Measurements from ENCODE around the gene LCN10.
"Not testable (repeated sequence)": the region's sequence is repeated elsewhere in the genome, so short reads cannot be mapped to it uniquely, and the experiment has no call there.

DNA sequence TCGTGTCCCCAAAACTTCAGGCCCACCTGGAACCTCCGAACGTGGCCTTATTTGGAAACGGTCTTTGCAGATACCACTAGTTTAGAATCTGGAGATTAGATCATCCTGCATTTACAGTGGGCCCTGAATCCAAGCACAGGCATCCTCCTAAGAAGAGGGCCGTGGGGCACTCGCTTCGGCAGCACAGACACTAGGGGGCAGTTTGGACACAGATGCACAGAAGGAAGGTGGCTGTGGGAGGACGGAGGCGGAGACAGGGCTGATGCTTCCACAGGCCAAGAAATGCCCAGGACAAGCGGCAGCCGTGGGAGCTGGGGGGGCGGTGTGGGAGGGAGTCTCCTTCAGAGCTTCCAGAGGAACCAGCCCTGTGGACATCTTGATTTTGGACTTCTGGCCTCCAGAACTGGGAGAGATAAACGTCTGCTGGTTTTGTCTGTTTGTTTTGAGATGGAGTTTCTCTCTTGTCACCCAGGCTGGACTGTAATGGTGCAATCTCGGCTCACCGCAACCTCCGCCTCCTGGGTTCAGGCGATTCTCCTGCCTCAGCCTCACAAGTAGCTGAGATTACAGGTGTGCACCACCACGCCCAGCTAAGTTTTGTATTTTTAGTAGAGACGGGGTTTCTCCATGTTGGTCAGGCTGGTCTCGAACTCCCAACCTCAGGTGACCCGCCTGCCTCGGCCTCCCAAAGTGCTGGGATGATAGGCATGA lies 18.2 kb upstream of the LCN10 start:
- TF ChIP-seq ARNT (IDR thresholded peaks at IDR 0.05); CEBPG (CRISPR knock-in tag; IDR thresholded peaks at IDR 0.05); NCOA2 (CRISPR knock-in tag; IDR thresholded peaks at IDR 0.05); U2AF1 (optimal IDR thresholded peaks at IDR 0.05; ENCODE audit: low read depth, low read length); ZNF282 (IDR thresholded peaks at IDR 0.05; ENCODE audit: partially characterized antibody): not testable (repeated sequence)
- TF ChIP-seq, protein P1, sequence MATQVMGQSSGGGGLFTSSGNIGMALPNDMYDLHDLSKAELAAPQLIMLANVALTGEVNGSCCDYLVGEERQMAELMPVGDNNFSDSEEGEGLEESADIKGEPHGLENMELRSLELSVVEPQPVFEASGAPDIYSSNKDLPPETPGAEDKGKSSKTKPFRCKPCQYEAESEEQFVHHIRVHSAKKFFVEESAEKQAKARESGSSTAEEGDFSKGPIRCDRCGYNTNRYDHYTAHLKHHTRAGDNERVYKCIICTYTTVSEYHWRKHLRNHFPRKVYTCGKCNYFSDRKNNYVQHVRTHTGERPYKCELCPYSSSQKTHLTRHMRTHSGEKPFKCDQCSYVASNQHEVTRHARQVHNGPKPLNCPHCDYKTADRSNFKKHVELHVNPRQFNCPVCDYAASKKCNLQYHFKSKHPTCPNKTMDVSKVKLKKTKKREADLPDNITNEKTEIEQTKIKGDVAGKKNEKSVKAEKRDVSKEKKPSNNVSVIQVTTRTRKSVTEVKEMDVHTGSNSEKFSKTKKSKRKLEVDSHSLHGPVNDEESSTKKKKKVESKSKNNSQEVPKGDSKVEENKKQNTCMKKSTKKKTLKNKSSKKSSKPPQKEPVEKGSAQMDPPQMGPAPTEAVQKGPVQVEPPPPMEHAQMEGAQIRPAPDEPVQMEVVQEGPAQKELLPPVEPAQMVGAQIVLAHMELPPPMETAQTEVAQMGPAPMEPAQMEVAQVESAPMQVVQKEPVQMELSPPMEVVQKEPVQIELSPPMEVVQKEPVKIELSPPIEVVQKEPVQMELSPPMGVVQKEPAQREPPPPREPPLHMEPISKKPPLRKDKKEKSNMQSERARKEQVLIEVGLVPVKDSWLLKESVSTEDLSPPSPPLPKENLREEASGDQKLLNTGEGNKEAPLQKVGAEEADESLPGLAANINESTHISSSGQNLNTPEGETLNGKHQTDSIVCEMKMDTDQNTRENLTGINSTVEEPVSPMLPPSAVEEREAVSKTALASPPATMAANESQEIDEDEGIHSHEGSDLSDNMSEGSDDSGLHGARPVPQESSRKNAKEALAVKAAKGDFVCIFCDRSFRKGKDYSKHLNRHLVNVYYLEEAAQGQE (IDR thresholded peaks at IDR 0.05; ENCODE audit: borderline replicate concordance in 1 of 2, low read depth in 1 of 2, low read length in 2 of 2), result not testable (repeated sequence)
- TF ChIP-seq, protein P2, sequence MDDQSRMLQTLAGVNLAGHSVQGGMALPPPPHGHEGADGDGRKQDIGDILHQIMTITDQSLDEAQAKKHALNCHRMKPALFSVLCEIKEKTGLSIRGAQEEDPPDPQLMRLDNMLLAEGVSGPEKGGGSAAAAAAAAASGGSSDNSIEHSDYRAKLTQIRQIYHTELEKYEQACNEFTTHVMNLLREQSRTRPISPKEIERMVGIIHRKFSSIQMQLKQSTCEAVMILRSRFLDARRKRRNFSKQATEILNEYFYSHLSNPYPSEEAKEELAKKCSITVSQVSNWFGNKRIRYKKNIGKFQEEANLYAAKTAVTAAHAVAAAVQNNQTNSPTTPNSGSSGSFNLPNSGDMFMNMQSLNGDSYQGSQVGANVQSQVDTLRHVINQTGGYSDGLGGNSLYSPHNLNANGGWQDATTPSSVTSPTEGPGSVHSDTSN (CRISPR knock-in tag; IDR thresholded peaks at IDR 0.05; ENCODE audit: borderline replicate concordance), result not testable (repeated sequence)
- TF ChIP-seq, protein P3, sequence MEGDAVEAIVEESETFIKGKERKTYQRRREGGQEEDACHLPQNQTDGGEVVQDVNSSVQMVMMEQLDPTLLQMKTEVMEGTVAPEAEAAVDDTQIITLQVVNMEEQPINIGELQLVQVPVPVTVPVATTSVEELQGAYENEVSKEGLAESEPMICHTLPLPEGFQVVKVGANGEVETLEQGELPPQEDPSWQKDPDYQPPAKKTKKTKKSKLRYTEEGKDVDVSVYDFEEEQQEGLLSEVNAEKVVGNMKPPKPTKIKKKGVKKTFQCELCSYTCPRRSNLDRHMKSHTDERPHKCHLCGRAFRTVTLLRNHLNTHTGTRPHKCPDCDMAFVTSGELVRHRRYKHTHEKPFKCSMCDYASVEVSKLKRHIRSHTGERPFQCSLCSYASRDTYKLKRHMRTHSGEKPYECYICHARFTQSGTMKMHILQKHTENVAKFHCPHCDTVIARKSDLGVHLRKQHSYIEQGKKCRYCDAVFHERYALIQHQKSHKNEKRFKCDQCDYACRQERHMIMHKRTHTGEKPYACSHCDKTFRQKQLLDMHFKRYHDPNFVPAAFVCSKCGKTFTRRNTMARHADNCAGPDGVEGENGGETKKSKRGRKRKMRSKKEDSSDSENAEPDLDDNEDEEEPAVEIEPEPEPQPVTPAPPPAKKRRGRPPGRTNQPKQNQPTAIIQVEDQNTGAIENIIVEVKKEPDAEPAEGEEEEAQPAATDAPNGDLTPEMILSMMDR (CRISPR knock-in tag; IDR thresholded peaks at IDR 0.05), result peak; percentile 80
- TF ChIP-seq, protein P4, sequence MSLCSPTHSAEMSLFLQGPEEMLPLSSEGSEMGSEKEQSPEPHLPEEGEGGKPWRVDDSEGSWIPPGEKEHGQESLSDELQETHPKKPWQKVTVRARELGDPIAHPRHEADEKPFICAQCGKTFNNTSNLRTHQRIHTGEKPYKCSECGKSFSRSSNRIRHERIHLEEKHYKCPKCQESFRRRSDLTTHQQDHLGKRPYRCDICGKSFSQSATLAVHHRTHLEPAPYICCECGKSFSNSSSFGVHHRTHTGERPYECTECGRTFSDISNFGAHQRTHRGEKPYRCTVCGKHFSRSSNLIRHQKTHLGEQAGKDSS (CRISPR knock-in tag; IDR thresholded peaks at IDR 0.05; ENCODE audit: borderline replicate concordance, low read depth), result not testable (repeated sequence)
